GOT3 (cell line): Measurements from ENCODE around the gene SLC9A3.
"Not testable (repeated sequence)": the region's sequence is repeated elsewhere in the genome, so short reads cannot be mapped to it uniquely, and the experiment has no call there.

Experiments used
- DNase-seq: peaks from one replicate; lab custom pipeline; 2025; ENCODE audit warnings: mixed read lengths; lab: John Stamatoyannopoulos, UW

Gene SLC9A3

GRCh38 chr5:525916-526315 lies 1.7 kb upstream of the SLC9A3 start:
- no peak for DNase-seq

- no peak for DNase-seq
These were observed 918 bp upstream of the SLC9A3 start for GRCh38 chr5:524973-525761.

GRCh38 chr5:523441-524222 lies 617 bp downstream of the SLC9A3 start:
- no peak for DNase-seq

- DNase-seq = no peak
These were observed 1.3 kb downstream of the SLC9A3 start for GRCh38 chr5:522899-523440.

- DNase-seq = no peak
These were observed 2.1 kb downstream of the SLC9A3 start for GRCh38 chr5:522116-522515.

- DNase-seq = no peak
These were observed 2.6 kb downstream of the SLC9A3 start for GRCh38 chr5:521680-522079.

GRCh38 chr5:520850-521226 lies 3.4 kb downstream of the SLC9A3 start:
- no peak for DNase-seq

- DNase-seq = no peak
These were observed 3.9 kb downstream of the SLC9A3 start for GRCh38 chr5:520196-520849.

GRCh38 chr5:518721-519120 lies 5.5 kb downstream of the SLC9A3 start:
- no peak for DNase-seq

GRCh38 chr5:517535-518100 lies 6.6 kb downstream of the SLC9A3 start:
- no peak for DNase-seq

GRCh38 chr5:516980-517379 lies 7.3 kb downstream of the SLC9A3 start:
- DNase-seq = no peak

GRCh38 chr5:516338-516925 lies 7.8 kb downstream of the SLC9A3 start:
- no peak for DNase-seq

GRCh38 chr5:515273-515836 lies 8.9 kb downstream of the SLC9A3 start:
- DNase-seq = no peak

- no peak for DNase-seq
These were observed 9.6 kb downstream of the SLC9A3 start for GRCh38 chr5:514673-515072.

- DNase-seq = no peak
These were observed 10.2 kb downstream of the SLC9A3 start for GRCh38 chr5:514101-514485.

GRCh38 chr5:513216-514100 lies 10.8 kb downstream of the SLC9A3 start:
- DNase-seq = no peak

GRCh38 chr5:511476-511875 lies 12.8 kb downstream of the SLC9A3 start:
- no peak for DNase-seq

GRCh38 chr5:510521-510920 lies 13.7 kb downstream of the SLC9A3 start:
- DNase-seq = no peak

- DNase-seq = no peak
These were observed 14.6 kb downstream of the SLC9A3 start for GRCh38 chr5:509611-510185.

- not testable (repeated sequence) for DNase-seq
These were observed 16.2 kb downstream of the SLC9A3 start for GRCh38 chr5:507986-508575.
